Measurements from ENCODE around the gene TUBA1A. TPM values are rescaled to one million over a fixed set of nuclear protein-coding genes. Genes with fewer than 3 reads are reported as not detected.
A peak's percentile ranks its signal among the peaks of the same experiment; 100 is the strongest.
"Not testable (repeated sequence)": the region's sequence is repeated elsewhere in the genome, so short reads cannot be mapped to it uniquely, and the experiment has no call there.

TUBA1A gene
- total RNA-seq, result 346 TPM

GRCh38 chr12:49188916-49189367, at the start of gene TUBA1A:
Gene TUBA1A, minus strand, starts transcription at chr12:49189080. Its CDS starts 101 bp downstream, at chr12:49188979.
- DNase-seq (ENCODE audit: low spot score) (peak; percentile 96), ATAC-seq (peak; percentile 97)
- intact Hi-C loops (cut with DNase I), result loop anchor here (10.0 kb wide), 1 partner anchor 54 kb away; the partner anchor contains the start of gene TUBA1B

DNA sequence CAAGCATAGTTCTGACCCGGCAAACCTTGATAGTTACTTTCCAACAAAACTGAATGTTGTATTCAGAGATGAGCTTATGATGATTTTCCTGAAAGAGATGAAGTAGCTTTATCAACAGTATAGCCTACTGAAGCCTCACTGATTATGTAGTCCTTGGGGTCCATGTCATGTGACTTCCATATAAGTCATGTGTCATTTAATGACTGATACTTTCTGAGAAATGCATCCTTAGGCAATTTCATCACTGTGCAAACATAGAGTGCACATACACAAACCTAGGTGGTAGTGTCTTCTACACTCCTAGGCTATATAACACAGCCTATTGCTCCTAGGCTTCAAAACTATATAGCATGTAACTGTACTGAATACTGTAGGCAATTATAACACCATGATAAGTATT, 47.5 kb upstream of the TUBA1A start:
- intact Hi-C loops (cut with DNase I), result loop anchor here (10.0 kb wide), 2 partner anchors 102 to 172 kb away; partner anchors contain the start of genes KMT2D, RHEBL1 and TUBA1B
- ATAC-seq (no peak), DNase-seq (ENCODE audit: low spot score) (no peak)

GRCh38 chr12:49233842-49234526, 45.1 kb upstream of the TUBA1A start:
- intact Hi-C loops (cut with DNase I), result loop anchor here (5.0 to 10.0 kb wide), 3 partner anchors 42 to 169 kb away; partner anchors contain the start of genes KMT2D, RHEBL1 and TUBA1B
- peak; percentile 74 for DNase-seq (ENCODE audit: low spot score)
- ATAC-seq, result peak; percentile 34

DNA sequence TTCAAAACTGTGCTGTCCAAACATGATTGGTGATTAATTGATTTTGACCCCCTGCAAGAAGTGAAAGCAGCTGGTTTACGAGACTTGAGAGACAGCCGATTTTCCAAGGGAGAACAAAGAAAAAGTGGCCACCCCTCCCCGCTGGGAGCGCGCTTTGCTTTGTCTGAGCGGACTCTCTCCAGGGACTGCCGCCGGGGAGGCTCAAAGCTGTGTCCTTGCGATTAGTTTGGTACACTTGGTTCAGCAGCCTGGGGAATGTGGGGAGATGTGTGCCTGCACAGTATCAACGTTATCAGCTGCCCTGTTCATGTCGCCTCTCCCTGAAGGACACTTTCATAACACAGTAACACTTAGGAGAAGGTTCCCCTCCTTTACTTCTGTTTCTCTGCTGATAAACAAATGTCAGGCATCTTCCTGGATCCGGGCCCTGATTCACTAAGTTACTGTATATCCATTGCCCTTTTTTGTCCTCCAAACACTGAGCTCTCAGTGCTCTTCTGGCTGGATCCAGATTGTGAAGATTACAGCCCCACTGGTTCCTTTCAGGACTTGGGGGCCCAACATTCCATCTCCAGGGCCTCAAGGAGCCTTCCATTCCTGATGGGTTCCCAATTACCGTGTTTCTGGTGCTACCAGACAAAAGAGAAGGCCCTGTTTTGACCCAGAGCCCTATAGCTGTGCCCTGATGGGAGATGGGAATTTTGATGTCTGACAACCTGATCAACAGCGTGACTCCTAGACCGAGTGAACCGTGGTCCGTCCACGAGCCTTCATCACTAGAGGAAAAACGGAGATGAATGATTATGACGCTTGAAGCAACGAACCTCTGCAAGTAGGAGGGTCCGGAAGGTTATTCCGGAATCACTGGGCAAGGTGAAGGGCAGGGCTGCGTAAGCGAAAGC, 44.3 kb upstream of the TUBA1A start:
- intact Hi-C loops (cut with DNase I), result loop anchor here (5.0 to 10.0 kb wide), 3 partner anchors 41 to 168 kb away; partner anchors contain the start of genes KMT2D, RHEBL1 and TUBA1B
- ATAC-seq (peak; percentile 6), DNase-seq (ENCODE audit: low spot score) (peak; percentile 66)

DNA sequence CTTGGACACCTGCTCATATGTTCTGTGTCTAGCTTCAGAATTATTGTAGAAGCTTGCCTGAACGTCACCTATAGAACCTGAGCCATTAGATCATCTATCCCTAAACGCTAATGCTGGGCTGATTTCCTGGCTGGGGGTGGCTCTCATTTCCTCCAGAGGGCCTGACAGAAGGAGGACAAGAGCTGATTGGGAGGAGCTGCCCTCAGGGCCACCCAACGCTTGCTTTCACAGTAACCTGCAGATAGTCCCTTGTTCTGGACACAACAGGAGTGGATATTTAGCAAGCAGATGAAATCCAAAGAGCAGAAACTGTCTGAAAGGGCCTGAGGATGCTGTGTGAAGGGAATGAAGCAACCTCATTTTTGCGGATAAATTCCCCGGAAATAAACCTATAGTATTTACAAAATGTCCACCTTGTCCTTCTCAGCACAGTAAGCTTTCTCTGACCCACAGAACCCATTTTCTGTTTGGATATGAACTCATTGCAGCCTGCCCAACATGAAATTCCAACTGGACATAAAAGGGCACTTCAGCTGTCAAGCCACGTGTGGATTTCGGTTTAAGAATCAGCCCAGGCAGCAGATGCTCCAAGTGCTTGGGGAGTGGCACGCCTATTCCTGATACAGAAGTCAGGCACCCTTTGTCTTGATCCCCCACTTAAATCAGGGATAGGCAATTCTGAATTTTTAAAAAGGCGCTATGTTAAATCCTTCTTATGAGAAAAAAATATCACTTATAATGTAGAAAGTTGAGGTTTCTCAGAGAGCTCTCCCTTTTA, 43.2 kb upstream of the TUBA1A start:
- DNase-seq (ENCODE audit: low spot score) (no peak), ATAC-seq (no peak)
- intact Hi-C loops (cut with DNase I), result loop anchor here (5.0 to 10.0 kb wide), 3 partner anchors 40 to 167 kb away; partner anchors contain the start of genes KMT2D, RHEBL1 and TUBA1B

DNA sequence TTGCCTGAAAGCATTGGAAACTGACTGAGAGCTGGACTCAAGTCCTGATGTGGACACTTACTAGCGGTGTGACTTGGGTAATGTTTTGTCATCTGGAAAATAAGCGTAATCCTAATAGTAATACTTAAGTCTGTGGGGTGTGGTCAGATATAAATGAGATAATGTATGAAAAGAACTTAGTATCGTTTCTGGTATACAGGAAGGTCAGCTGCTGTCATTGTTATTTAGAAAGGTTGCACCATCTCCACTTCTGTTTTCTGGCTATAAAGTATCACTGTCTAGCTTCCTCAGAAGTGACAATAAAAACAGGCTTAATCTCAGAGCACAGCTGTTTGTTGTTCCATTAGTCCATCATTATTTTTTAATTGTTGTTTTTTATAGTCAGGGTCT, 41.9 kb upstream of the TUBA1A start:
- ATAC-seq (no peak), DNase-seq (ENCODE audit: low spot score) (peak; percentile 1)
- intact Hi-C loops (cut with DNase I), result loop anchor here (5.0 to 10.0 kb wide), 3 partner anchors 38 to 166 kb away; partner anchors contain the start of genes KMT2D, RHEBL1 and TUBA1B

DNA sequence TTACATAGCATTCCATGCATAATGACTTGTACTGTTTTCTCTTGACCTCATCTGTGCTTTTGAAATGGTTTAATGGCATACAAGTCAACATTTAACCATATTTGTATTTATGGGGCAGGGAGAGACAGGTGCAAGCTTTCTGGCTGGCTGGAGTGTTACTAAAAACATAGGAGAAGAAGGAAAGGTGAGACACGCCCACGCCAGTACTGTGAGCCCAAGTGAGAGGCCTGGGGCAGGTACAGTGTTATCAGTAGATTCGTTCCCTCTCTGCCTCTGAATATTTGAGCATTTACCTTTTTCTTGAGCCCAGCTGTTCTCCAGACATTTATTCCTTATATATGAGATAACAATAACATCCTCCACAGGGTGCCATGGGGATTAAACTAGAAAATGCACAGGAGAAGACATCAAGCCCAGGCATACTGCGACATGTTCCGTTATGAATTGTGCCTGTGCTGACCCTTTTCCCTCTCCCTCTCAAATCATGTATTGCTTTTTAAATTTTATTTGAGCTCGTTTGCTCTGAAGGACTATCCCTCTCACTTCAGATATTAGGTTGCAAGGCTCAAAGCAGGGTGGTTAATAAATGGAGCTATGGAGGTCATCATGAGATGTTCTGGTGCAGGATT, 41.4 kb upstream of the TUBA1A start:
- intact Hi-C loops (cut with DNase I), result loop anchor here (5.0 to 10.0 kb wide), 3 partner anchors 38 to 165 kb away; partner anchors contain the start of genes KMT2D, RHEBL1 and TUBA1B
- DNase-seq (ENCODE audit: low spot score) (peak; percentile 15), ATAC-seq (no peak)

- ATAC-seq, result no peak
- no peak for DNase-seq (ENCODE audit: low spot score)
- intact Hi-C loops (cut with DNase I), result no loop called here
Observed at GRCh38 chr12:49228653-49229052, 39.8 kb upstream of the TUBA1A start.

DNA sequence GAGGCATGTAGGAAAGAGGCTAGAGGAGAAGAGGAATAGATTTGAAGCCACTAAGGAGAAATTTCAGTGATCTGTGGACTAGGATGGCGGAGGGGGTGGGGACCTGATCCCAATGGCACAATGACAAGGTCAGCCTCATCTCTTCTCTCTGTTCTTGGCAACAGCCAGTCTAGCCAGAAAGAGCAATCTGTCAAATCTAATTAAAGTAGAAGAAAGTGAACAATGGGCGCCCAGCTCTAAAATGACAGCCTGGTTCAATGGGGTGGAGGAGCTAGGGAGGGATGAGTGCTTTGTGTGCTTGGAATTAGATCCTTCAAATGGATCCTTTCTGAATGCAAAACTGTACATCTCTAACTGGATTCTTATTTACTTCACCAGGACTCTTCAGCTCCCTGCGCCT, 38.8 kb upstream of the TUBA1A start:
- intact Hi-C loops (cut with DNase I), result no loop called here

GRCh38 chr12:49225576-49226166, 36.8 kb upstream of the TUBA1A start:
- DNase-seq (ENCODE audit: low spot score) (peak; percentile 38), ATAC-seq (no peak)
- intact Hi-C loops (cut with DNase I), result no loop called here

More for the DNA sequence above, 38.8 kb upstream of the TUBA1A start:
- no peak for ATAC-seq
- peak; percentile 9 for DNase-seq (ENCODE audit: low spot score)

DNA sequence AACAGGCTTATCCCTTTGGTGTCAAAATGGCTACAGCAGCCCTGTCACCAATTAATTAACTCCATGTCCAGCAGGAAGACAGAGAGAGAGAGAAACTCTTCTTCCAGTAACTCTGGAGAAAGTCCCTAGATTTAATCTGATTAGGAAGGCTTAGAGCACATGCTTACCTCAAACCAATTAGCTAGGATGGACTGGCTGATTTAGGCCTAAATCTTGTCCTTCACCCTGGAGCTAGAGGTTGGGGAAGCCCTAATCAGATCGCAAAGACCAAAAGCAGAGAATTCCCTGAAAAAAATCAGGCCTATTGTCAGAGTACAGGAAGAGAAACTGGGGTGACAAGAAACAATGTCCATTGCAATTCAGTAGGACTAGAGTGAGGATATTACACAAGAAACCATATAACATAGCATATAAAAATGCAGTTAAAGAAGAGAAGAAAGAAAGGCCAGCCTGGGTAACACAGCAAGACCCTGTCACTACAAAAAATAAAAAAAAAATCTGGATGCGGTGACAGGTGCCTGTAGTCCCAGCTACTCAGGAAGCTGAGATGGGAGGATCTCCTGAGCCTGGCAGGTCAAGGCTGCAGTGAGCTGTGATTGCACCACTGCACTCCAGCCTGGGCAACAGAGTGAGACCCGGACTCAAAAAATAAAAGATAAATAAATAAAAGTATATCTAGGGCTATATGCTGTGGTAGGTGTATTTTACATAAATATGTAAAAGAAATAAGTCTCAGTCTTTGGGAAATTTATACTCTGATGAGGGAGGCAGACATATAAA, 34.9 kb upstream of the TUBA1A start:
- ATAC-seq (no peak), DNase-seq (ENCODE audit: low spot score) (no peak)
- intact Hi-C loops (cut with DNase I), result no loop called here

DNA sequence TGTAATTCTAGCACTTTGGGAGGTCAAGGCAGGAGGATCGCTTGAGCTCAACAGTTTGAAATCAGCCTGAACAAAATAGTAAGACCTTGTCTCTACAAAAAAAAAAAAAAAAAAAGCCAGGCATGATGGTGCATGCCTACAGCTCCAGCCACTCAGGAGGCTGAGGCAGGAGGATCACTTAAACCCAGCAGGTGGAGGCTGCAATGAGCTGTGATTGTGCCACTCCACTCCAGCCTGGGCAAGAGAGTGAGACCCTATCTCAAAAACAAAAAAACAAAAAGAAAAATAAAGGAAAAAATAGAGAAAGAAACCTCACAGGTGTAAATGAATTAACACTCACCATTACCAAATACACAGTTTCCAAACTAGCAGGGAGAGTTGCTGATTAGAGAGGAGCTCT, 34.2 kb upstream of the TUBA1A start:
- intact Hi-C loops (cut with DNase I), result no loop called here
- DNase-seq (ENCODE audit: low spot score) (no peak), ATAC-seq (no peak)

GRCh38 chr12:49220972-49221371, 32.1 kb upstream of the TUBA1A start:
- ATAC-seq (no peak), DNase-seq (ENCODE audit: low spot score) (no peak)
- intact Hi-C loops (cut with DNase I), result no loop called here

- ATAC-seq (no peak), DNase-seq (ENCODE audit: low spot score) (no peak)
- intact Hi-C loops (cut with DNase I), result no loop called here
Observed at GRCh38 chr12:49219417-49220026, 30.6 kb upstream of the TUBA1A start.

- intact Hi-C loops (cut with DNase I), result no loop called here
- no peak for DNase-seq (ENCODE audit: low spot score)
- ATAC-seq, result no peak
Observed at GRCh38 chr12:49212572-49212971, 23.7 kb upstream of the TUBA1A start.

GRCh38 chr12:49210703-49211102, 21.8 kb upstream of the TUBA1A start:
- ATAC-seq; intact Hi-C loops (cut with DNase I); DNase-seq (ENCODE audit: low spot score): not testable (repeated sequence)

GRCh38 chr12:49208676-49209075, 19.8 kb upstream of the TUBA1A start:
- ATAC-seq, result no peak
- DNase-seq (ENCODE audit: low spot score), result no peak
- intact Hi-C loops (cut with DNase I), result no loop called here
